ENCODE measurements around the gene ST6GALNAC2.
"Not testable (repeated sequence)": the region's sequence is repeated elsewhere in the genome, so short reads cannot be mapped to it uniquely, and the experiment has no call there.

The ST6GALNAC2 gene

GRCh38 chr17:76570877-76571471 lies 14.7 kb downstream of the ST6GALNAC2 start:
- DNase-seq (ENCODE audit: low read depth in 3 of 3, low spot score in 1 of 3), result no peak

- no peak for DNase-seq (ENCODE audit: low read depth in 3 of 3, low spot score in 1 of 3)
These were observed 15.2 kb downstream of the ST6GALNAC2 start for GRCh38 chr17:76570457-76570856.

- no peak for DNase-seq (ENCODE audit: low read depth in 3 of 3, low spot score in 1 of 3)
These were observed 15.9 kb downstream of the ST6GALNAC2 start for GRCh38 chr17:76569607-76570279.

- no peak for DNase-seq (ENCODE audit: low read depth in 3 of 3, low spot score in 1 of 3)
These were observed 16.8 kb downstream of the ST6GALNAC2 start for GRCh38 chr17:76568811-76569221.

GRCh38 chr17:76567634-76568432 lies 17.8 kb downstream of the ST6GALNAC2 start:
- no peak for DNase-seq (ENCODE audit: low read depth in 3 of 3, low spot score in 1 of 3)

- DNase-seq (ENCODE audit: low read depth in 3 of 3, low spot score in 1 of 3), result no peak
These were observed 18.6 kb downstream of the ST6GALNAC2 start for GRCh38 chr17:76566988-76567431.

GRCh38 chr17:76566613-76566943 lies 19.1 kb downstream of the ST6GALNAC2 start:
- DNase-seq (ENCODE audit: low read depth in 3 of 3, low spot score in 1 of 3), result no peak

GRCh38 chr17:76565728-76566612 lies 19.7 kb downstream of the ST6GALNAC2 start:
- DNase-seq (ENCODE audit: low read depth in 3 of 3, low spot score in 1 of 3), result no peak

- DNase-seq (ENCODE audit: low read depth in 3 of 3, low spot score in 1 of 3), result not testable (repeated sequence)
These were observed 20.5 kb downstream of the ST6GALNAC2 start for GRCh38 chr17:76564991-76565727.

GRCh38 chr17:76563359-76563758 lies 22.3 kb downstream of the ST6GALNAC2 start:
- DNase-seq (ENCODE audit: low read depth in 3 of 3, low spot score in 1 of 3), result not testable (repeated sequence)

GRCh38 chr17:76562734-76563148 lies 22.9 kb downstream of the ST6GALNAC2 start:
- no peak for DNase-seq (ENCODE audit: low read depth in 3 of 3, low spot score in 1 of 3)

GRCh38 chr17:76561799-76562268 lies 23.8 kb downstream of the ST6GALNAC2 start:
- DNase-seq (ENCODE audit: low read depth in 3 of 3, low spot score in 1 of 3), result no peak

- no peak for DNase-seq (ENCODE audit: low read depth in 3 of 3, low spot score in 1 of 3)
These were observed 24.3 kb downstream of the ST6GALNAC2 start for GRCh38 chr17:76561332-76561731.

- no peak for DNase-seq (ENCODE audit: low read depth in 3 of 3, low spot score in 1 of 3)
These were observed 24.8 kb downstream of the ST6GALNAC2 start for GRCh38 chr17:76560877-76561221.

- DNase-seq (ENCODE audit: low read depth in 3 of 3, low spot score in 1 of 3), result no peak
These were observed 25.4 kb downstream of the ST6GALNAC2 start for GRCh38 chr17:76560036-76560876.

- not testable (repeated sequence) for DNase-seq (ENCODE audit: low read depth in 3 of 3, low spot score in 1 of 3)
These were observed 26.2 kb downstream of the ST6GALNAC2 start for GRCh38 chr17:76559460-76559859.

- DNase-seq (ENCODE audit: low read depth in 3 of 3, low spot score in 1 of 3), result no peak
These were observed 27.2 kb downstream of the ST6GALNAC2 start for GRCh38 chr17:76558198-76559095.

Measured in stimulated activated CD4-positive, alpha-beta T cell treated with anti-CD3 and anti-CD28 coated beads, TNF-alpha, amount 100 ng/mL, for 1 hour (primary cell).